K562 (cell line): ENCODE measurements around the gene RGL2. TPM values are rescaled to one million over a fixed set of nuclear protein-coding genes. Genes with fewer than 3 reads are reported as not detected.
A peak's percentile ranks its signal among the peaks of the same experiment; 100 is the strongest.

Experiments
- GABPB2 ChIP-seq: fragments of 250-450 bp; sonication (Bioruptor Pico); conservative IDR thresholded peaks from 2 replicates; pipeline ENCODE4 v1.5.1; 2021; ENCODE audit warnings: mild to moderate bottlenecking
- KLF13 ChIP-seq: fragments of 450-650 bp; IDR thresholded peaks from 2 replicates; pipeline ENCODE4 v1.6.1; 2016; ENCODE audit warnings: missing genetic modification characterization, low read depth, mild to moderate bottlenecking, missing compliant biosample characterization, moderate library complexity, borderline replicate concordance
- POLR2A ChIP-seq: fragments of 450-650 bp; conservative IDR thresholded peaks from 2 replicates; pipeline ENCODE4 v1.6.1; 2016
- POLR2AphosphoS2 ChIP-seq: IDR thresholded peaks from 2 replicates; pipeline ENCODE4 v1.6.1; 2012; ENCODE audit warnings: low read length, improper control_type of control experiment
- RCOR1 ChIP-seq, 2 experiments: IDR thresholded peaks; 2 replicates each; pipeline ENCODE4 v1.6.1; 2012; ENCODE audit warnings: low read depth in 2 of 2, low read length in 2 of 2, borderline replicate concordance in 1 of 2, improper control_type of control experiment in 1 of 2
- SMAD1 ChIP-seq: fragments of 150-350 bp; IDR thresholded peaks from 2 replicates; pipeline ENCODE4 v1.6.1; 2014; ENCODE audit warnings: low read length, low read depth; ENCODE audit not compliant: partially characterized antibody
- TAF9B ChIP-seq: fragments of 450-650 bp; IDR thresholded peaks from 2 replicates; pipeline ENCODE4 v1.6.1; 2018; ENCODE audit warnings: mild to moderate bottlenecking; ENCODE audit not compliant: partially characterized antibody
- U2AF2 ChIP-seq: fragments of 200-400 bp; formaldehyde crosslinking; optimal IDR thresholded peaks from 2 replicates; pipeline ENCODE3; 2017; ENCODE audit warnings: low read depth, mild to moderate bottlenecking, low read length
- ZKSCAN1 ChIP-seq: fragments of 150-350 bp; IDR thresholded peaks from 2 replicates; pipeline ENCODE4 v1.6.1; 2016; ENCODE audit warnings: low read depth, low read length
- ZNF12 ChIP-seq: sonication (generic); formaldehyde crosslinking; IDR thresholded peaks from 2 replicates; pipeline ENCODE4 v1.4.0; 2020; ENCODE audit warnings: mild to moderate bottlenecking, missing genetic modification reagents
- polyA plus RNA-seq, 8 experiments: library from polyadenylated mRNA; depleted of rRNA in 4 of 8; stranded (reverse) in 5 of 8; unstranded in 3 of 8; fragments of >200 nt; fragmentation: Nextera tagmentation in 2 of 8; fragmentation: Illumina TruSeq in 1 of 8; extraction: Ambion mirVana in 2 of 8; extraction: Trizol in 1 of 8; gene quantifications; 2 replicates each; pipeline versions ENCODE4 v1.2.1 to v1.2.3, GENCODE V29; 2011 to 2014; ENCODE audit warnings: inconsistent platforms in 1 of 8, missing spikeins in 1 of 8
- total RNA-seq, 7 experiments: library from RNA; depleted of rRNA in 6 of 7; stranded (reverse); fragments of >200 nt in 6 of 7; fragmentation: Illumina TruSeq in 2 of 7; extraction: Trizol in 2 of 7; gene quantifications; 2 replicates each; pipeline versions ENCODE4 v1.2.1 to v1.2.3, GENCODE V29; 2011 to 2021; ENCODE audit warnings: low replicate concordance in 1 of 7
- TF ChIP-seq, protein P1 (sequence below): sonication (generic); formaldehyde crosslinking; IDR thresholded peaks from 2 replicates; pipeline ENCODE4 v1.8.1; 2023; ENCODE audit warnings: missing genetic modification reagents, mild to moderate bottlenecking, borderline replicate concordance
- TF ChIP-seq, protein P2 (sequence below): fragments of 450-650 bp; IDR thresholded peaks from 2 replicates; pipeline ENCODE4 v1.6.1; 2017; ENCODE audit warnings: antibody characterized with exemption, mild to moderate bottlenecking
- TF ChIP-seq, protein P3 (sequence below), 2 experiments: fragments of 450-650 bp; IDR thresholded peaks; 2 replicates each; pipeline ENCODE4 v1.6.1; 2018; ENCODE audit warnings: mild to moderate bottlenecking in 2 of 2, low read depth in 1 of 2; ENCODE audit not compliant: partially characterized antibody in 2 of 2

Gene RGL2
- total and polyA plus RNA-seq, 9 of the 15 experiments (the other 6 are each of a cell fraction or from before 2014, with no cell fraction given), result 1.8 to 57.1 (median 19.5) TPM

DNA sequence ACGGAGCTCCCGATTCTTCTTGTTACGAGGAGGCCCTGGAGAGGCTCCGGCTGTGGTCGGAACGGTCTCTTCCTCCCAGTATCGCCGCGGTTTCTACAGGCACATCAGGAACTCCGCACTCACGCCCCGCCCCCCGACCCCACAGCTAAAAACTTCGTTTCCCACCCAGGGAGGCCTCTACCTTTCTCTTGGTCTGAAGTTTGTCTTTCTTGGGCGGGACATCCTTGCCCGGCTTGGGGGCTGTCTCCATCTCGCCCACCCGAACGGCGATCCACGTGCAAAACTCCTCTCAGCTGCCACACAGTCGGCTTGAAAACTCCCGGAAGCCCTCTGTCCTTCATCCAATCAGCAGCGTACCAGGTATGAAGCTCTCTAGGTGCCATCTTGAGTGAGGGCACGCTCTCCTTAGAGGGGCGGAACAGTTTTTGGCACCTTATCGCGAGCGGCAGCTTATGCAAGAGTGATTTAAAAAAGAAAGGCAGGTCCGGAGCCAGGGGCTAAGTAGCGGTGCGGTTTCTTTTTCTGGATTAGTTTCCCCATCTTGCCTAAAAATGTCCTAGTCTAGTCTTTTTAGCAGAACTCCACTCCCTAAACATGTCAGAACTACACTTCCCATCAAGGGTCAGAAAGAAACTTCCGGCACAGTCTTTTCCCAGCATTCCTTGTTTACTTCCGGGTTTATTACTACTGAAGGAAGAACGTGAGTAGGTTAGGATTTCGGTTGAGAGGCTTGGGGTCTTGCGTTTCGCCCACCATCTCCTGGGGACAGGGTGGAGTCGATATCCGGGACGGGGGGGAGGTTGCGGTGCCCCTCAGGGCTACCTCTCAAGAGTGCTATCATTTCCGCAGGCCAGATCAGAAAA is 9.6 kb downstream of the RGL2 start, which contains the start of the genes PFDN6 and WDR46 (continued):
- TF ChIP-seq, protein P1, sequence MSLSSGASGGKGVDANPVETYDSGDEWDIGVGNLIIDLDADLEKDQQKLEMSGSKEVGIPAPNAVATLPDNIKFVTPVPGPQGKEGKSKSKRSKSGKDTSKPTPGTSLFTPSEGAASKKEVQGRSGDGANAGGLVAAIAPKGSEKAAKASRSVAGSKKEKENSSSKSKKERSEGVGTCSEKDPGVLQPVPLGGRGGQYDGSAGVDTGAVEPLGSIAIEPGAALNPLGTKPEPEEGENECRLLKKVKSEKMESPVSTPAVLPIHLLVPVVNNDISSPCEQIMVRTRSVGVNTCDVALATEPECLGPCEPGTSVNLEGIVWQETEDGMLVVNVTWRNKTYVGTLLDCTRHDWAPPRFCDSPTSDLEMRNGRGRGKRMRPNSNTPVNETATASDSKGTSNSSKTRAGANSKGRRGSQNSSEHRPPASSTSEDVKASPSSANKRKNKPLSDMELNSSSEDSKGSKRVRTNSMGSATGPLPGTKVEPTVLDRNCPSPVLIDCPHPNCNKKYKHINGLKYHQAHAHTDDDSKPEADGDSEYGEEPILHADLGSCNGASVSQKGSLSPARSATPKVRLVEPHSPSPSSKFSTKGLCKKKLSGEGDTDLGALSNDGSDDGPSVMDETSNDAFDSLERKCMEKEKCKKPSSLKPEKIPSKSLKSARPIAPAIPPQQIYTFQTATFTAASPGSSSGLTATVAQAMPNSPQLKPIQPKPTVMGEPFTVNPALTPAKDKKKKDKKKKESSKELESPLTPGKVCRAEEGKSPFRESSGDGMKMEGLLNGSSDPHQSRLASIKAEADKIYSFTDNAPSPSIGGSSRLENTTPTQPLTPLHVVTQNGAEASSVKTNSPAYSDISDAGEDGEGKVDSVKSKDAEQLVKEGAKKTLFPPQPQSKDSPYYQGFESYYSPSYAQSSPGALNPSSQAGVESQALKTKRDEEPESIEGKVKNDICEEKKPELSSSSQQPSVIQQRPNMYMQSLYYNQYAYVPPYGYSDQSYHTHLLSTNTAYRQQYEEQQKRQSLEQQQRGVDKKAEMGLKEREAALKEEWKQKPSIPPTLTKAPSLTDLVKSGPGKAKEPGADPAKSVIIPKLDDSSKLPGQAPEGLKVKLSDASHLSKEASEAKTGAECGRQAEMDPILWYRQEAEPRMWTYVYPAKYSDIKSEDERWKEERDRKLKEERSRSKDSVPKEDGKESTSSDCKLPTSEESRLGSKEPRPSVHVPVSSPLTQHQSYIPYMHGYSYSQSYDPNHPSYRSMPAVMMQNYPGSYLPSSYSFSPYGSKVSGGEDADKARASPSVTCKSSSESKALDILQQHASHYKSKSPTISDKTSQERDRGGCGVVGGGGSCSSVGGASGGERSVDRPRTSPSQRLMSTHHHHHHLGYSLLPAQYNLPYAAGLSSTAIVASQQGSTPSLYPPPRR (CRISPR knock-in tag), result no peak
- TF ChIP-seq GABPB2 (CRISPR knock-in tag) (no peak), U2AF2 (no peak), POLR2AphosphoS2 (no peak), ZKSCAN1 (no peak), KLF13 (tag) (no peak; the same call in 1 of the 2 replicates), POLR2A (peak; percentile 89), ZNF12 (CRISPR knock-in tag) (0 out of 2 replicates have a peak, but pooled peaks have one; percentile 78), RCOR1 (IDR thresholded peaks at IDR 0.05; ENCODE audit: borderline replicate concordance in 1 of 2, low read depth in 2 of 2, low read length in 2 of 2) (no peak), TAF9B (peak; percentile 33), SMAD1 (peak; percentile 22)
- TF ChIP-seq, protein P2, sequence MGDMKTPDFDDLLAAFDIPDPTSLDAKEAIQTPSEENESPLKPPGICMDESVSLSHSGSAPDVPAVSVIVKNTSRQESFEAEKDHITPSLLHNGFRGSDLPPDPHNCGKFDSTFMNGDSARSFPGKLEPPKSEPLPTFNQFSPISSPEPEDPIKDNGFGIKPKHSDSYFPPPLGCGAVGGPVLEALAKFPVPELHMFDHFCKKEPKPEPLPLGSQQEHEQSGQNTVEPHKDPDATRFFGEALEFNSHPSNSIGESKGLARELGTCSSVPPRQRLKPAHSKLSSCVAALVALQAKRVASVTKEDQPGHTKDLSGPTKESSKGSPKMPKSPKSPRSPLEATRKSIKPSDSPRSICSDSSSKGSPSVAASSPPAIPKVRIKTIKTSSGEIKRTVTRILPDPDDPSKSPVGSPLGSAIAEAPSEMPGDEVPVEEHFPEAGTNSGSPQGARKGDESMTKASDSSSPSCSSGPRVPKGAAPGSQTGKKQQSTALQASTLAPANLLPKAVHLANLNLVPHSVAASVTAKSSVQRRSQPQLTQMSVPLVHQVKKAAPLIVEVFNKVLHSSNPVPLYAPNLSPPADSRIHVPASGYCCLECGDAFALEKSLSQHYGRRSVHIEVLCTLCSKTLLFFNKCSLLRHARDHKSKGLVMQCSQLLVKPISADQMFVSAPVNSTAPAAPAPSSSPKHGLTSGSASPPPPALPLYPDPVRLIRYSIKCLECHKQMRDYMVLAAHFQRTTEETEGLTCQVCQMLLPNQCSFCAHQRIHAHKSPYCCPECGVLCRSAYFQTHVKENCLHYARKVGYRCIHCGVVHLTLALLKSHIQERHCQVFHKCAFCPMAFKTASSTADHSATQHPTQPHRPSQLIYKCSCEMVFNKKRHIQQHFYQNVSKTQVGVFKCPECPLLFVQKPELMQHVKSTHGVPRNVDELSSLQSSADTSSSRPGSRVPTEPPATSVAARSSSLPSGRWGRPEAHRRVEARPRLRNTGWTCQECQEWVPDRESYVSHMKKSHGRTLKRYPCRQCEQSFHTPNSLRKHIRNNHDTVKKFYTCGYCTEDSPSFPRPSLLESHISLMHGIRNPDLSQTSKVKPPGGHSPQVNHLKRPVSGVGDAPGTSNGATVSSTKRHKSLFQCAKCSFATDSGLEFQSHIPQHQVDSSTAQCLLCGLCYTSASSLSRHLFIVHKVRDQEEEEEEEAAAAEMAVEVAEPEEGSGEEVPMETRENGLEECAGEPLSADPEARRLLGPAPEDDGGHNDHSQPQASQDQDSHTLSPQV, result peak; percentile 82
- TF ChIP-seq, protein P3, sequence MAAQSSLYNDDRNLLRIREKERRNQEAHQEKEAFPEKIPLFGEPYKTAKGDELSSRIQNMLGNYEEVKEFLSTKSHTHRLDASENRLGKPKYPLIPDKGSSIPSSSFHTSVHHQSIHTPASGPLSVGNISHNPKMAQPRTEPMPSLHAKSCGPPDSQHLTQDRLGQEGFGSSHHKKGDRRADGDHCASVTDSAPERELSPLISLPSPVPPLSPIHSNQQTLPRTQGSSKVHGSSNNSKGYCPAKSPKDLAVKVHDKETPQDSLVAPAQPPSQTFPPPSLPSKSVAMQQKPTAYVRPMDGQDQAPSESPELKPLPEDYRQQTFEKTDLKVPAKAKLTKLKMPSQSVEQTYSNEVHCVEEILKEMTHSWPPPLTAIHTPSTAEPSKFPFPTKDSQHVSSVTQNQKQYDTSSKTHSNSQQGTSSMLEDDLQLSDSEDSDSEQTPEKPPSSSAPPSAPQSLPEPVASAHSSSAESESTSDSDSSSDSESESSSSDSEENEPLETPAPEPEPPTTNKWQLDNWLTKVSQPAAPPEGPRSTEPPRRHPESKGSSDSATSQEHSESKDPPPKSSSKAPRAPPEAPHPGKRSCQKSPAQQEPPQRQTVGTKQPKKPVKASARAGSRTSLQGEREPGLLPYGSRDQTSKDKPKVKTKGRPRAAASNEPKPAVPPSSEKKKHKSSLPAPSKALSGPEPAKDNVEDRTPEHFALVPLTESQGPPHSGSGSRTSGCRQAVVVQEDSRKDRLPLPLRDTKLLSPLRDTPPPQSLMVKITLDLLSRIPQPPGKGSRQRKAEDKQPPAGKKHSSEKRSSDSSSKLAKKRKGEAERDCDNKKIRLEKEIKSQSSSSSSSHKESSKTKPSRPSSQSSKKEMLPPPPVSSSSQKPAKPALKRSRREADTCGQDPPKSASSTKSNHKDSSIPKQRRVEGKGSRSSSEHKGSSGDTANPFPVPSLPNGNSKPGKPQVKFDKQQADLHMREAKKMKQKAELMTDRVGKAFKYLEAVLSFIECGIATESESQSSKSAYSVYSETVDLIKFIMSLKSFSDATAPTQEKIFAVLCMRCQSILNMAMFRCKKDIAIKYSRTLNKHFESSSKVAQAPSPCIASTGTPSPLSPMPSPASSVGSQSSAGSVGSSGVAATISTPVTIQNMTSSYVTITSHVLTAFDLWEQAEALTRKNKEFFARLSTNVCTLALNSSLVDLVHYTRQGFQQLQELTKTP (IDR thresholded peaks at IDR 0.05; ENCODE audit: low read depth in 1 of 2, partially characterized antibody in 2 of 2), result peak; percentile 79 to 98
